HG03460 (cell line): ENCODE measurements around the gene RAD9B.

Source experiments
- ATAC-seq: cut with Tn5 transposase; IDR thresholded peaks from one replicate; pipeline ENCODE4 v1.9.1; 2021; ENCODE audit not compliant: unreplicated experiment

The RAD9B gene

DNA sequence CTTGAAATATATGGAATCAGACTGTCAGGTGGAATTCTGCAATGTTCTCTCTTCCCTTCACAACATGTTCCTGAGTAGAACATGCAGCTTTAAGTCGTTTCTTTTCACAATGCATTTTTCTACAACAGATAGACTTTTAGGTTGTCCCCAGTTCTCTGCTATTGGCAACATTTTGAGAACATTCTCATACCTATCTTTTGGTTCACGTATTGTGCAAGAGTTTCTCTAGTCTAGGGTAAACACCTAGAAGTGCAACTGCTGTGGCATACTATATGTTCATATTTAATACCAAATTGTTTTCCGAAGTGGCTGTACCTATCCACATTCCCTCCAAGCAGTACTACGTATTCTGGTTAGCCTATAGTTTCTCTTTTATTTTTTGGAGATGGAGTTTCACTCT, 48.9 kb downstream of the RAD9B start:
- no peak for ATAC-seq
